GM19238 (cell line): ENCODE results near the gene IGSF9.
A peak's percentile ranks its signal among the peaks of the same experiment; 100 is the strongest.

ENCODE experiments used
- DNase-seq: peaks from one replicate; pipeline ENCODE4 v3.0.0; 2011; ENCODE audit warnings: low spot score; ENCODE audit not compliant: insufficient read length

Gene IGSF9

GRCh38 chr1:159898527-159898926, 46.9 kb downstream of the IGSF9 start:
- no peak for DNase-seq

- no peak for DNase-seq
These were observed 47.5 kb downstream of the IGSF9 start for GRCh38 chr1:159897962-159898361.

- DNase-seq = no peak
These were observed 48.9 kb downstream of the IGSF9 start for GRCh38 chr1:159896546-159896930.

- no peak for DNase-seq
These were observed 49.4 kb downstream of the IGSF9 start for GRCh38 chr1:159895836-159896545.

GRCh38 chr1:159895286-159895685, 50.1 kb downstream of the IGSF9 start:
- DNase-seq = no peak

- DNase-seq = no peak
These were observed 52.5 kb downstream of the IGSF9 start for GRCh38 chr1:159892944-159893343.

GRCh38 chr1:159891275-159892157, 53.9 kb downstream of the IGSF9 start:
- DNase-seq = peak; percentile 45

- no peak for DNase-seq
These were observed 55.0 kb downstream of the IGSF9 start for GRCh38 chr1:159890390-159890789.

GRCh38 chr1:159889821-159890252, 55.6 kb downstream of the IGSF9 start:
- peak; percentile 71 for DNase-seq

- DNase-seq = no peak
These were observed 56.2 kb downstream of the IGSF9 start for GRCh38 chr1:159889202-159889601.

- DNase-seq = no peak
These were observed 61.1 kb downstream of the IGSF9 start for GRCh38 chr1:159884296-159884695.

GRCh38 chr1:159883134-159883533, 62.3 kb downstream of the IGSF9 start:
- DNase-seq = no peak

- DNase-seq = no peak
These were observed 62.9 kb downstream of the IGSF9 start for GRCh38 chr1:159882527-159882862.

- no peak for DNase-seq
These were observed 63.5 kb downstream of the IGSF9 start for GRCh38 chr1:159881622-159882526.

- DNase-seq = no peak
These were observed 65.0 kb downstream of the IGSF9 start for GRCh38 chr1:159880430-159880829.

- DNase-seq = no peak
These were observed 65.4 kb downstream of the IGSF9 start for GRCh38 chr1:159879977-159880376.

- DNase-seq = no peak
These were observed 66.3 kb downstream of the IGSF9 start for GRCh38 chr1:159879136-159879535.

- no peak for DNase-seq
These were observed 67.5 kb downstream of the IGSF9 start for GRCh38 chr1:159877695-159878444.
